GM18498 (cell line): ENCODE data around the gene SMC4.
"Not testable (repeated sequence)": the region's sequence is repeated elsewhere in the genome, so short reads cannot be mapped to it uniquely, and the experiment has no call there.

Experiments
- ATAC-seq: cut with Tn5 transposase; IDR thresholded peaks from one replicate; pipeline ENCODE4 v1.9.1; 2021; ENCODE audit warnings: mild to moderate bottlenecking, moderate library complexity; ENCODE audit not compliant: unreplicated experiment

SMC4 gene

DNA sequence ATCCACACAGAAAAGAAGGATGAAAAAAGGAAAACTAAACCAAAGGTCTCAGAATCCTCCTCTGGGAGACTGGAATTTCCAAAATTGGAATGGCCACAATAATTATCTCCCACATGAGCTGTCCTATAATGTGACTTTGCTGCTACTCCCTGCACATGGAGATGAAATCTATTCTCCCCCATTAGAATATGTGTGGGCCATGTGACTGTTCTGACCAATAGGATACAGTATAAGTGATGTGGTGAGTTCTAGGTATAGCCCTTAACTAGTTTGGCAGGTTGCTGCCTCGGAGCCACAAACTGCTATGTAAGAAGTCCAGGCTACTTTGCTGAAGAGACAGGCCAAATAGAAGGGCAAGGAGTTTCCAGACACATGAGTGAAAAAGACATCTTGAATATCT is 45.0 kb downstream of the SMC4 start:
- no peak for ATAC-seq

DNA sequence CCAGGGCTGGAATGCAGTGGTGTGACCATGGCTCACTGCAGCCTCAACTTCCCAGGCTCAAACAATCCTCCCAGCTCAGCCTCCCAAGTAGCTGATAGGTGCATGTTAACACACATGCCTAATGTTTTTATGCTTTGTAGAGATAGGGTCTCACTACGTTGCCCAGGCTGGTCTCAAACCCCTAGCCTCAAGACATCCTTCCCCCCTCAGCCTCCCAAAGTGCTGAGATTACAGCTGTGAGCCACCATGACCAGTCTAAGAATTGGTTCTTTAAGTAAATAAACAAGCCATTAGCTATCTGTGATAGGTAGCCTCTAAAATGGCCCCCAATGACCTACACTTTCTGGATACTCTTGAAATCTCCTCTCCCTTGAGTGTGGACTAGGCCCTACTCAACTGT is 46.4 kb downstream of the SMC4 start:
- ATAC-seq: no peak

GRCh38 chr3:160446522-160447056 is 47.1 kb downstream of the SMC4 start:
- ATAC-seq: no peak

- ATAC-seq: no peak
Observed at GRCh38 chr3:160447544-160447943, 48.1 kb downstream of the SMC4 start.

DNA sequence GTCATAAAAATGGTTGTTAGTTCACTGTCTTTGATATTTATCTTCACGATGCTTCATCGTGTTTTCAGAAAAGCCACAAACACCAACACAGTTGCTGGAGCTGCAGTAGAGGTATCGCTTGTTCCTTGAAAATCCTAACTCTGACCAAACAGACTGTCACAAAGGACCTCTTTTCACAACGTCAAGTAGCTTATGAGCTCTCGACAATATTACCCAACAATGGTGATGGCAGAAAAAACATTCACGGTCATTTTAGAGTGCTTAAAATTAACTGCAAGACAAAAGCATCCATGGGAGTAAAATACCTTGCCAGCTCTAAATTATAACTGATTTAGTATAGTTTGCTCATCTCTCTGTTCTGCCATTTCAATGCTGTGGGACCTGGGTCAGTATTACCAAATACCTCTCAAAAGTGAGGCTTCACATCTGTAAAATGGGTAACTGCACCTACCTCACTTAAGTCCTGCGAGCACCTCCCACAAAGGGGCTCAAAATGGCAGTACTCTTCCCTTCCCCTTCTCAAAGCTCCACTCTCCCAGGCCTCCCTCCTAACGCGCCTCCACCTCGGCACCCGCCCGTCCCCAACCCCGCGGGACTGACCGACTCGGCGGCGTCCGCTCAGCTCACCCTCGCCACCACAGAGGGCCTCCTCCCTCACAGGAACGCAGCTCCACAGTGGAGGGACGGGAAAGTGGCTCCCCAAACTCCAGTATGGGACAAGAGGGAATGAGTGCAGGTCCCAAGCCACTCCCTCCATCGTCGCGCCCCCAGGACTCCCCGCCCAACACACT is 49.6 kb downstream of the SMC4 start:
- peak; percentile 48 for ATAC-seq

DNA sequence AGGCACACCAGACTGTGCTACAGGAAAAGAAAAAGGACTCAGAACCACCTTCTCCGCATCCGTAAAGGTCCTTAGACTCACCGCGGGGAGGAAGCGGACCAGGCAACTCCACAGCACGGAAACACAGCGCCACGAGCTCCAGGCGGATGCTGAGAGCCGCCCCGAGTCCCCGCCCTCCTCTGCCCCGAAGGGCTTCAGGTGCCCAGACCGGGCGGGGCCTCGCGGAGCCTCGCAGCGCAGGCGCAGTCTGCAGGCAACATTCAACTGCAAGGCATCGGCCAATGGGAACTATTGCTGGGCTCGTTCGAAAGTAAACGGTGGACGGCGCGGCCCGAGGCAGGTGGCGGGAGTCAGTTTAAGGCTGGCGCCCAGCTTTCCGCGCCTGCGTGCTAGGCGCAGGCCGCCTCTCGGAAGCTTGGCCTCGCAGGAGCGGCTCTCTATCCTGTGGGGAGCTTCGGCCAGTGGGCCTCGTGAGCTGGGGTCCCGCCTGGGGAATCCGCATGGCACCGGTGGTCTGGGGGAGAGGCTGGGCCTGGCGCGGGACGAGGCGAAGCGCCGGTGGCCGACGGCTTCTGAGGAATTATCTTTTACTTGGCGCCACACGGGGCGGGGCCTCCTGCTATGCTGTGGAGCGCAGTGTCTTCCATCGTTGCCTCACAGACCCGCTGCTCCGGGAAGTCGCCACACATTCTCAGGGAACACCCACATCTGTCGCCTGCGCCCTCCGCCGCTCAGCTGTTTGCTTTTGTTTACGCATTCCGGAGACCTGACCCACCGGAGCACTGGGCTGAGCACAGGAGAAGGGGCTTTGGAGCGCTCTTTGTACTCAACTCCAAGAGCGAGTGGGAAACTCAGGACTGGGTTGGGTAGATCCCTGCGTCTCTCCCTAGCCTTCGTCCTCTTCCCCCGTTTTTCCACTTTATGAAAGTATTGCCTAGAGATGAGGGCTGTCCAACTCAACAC is 50.5 kb downstream of the SMC4 start, which contains the start of gene TRIM59:
TSS of gene TRIM59 (minus strand) at position 151 of the 963 bp plus-strand sequence. CDS start 10,603 bp downstream, outside the sequence.
- peak; percentile 98 for ATAC-seq

- no peak for ATAC-seq
Observed at GRCh38 chr3:160450846-160451245, 51.4 kb downstream of the SMC4 start.

DNA sequence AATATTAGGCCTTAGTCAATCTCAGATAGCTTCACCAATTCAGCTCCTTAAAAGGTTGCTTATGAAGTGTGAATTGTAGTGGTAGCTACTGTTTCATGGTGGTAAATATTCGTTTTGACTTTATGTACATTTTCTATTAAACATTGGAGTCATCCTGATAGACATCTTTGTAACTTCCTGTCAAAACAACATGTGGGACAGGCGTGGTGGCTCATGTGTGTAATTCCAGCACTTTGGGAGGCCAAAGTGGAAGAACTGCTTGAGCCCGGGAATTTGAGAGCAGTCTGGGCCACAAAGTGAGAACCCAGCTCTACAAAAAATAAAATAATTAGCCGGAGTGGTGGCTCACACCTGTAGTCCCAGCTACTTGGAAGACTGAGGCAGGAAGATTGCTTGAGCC is 52.2 kb downstream of the SMC4 start:
- ATAC-seq: no peak

DNA sequence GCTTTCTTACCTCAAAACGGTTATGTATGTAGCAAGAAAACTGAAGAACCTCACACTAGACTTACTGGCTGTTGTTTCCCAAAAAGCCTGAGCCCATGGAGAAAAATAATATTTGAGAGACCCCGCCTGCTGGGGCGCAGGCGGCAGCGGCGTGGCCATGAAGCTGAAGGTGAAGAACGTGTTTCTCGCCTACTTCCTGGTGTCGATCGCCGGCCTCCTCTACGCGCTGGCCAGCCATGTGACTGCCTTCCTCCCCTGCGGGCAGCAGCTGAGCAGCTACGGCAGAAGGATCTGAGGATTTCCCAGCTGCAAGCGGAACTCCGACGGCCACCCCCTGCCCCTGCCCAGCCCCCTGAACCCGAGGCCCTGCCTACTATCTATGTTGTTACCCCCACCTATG is 52.8 kb downstream of the SMC4 start:
- not testable (repeated sequence) for ATAC-seq

DNA sequence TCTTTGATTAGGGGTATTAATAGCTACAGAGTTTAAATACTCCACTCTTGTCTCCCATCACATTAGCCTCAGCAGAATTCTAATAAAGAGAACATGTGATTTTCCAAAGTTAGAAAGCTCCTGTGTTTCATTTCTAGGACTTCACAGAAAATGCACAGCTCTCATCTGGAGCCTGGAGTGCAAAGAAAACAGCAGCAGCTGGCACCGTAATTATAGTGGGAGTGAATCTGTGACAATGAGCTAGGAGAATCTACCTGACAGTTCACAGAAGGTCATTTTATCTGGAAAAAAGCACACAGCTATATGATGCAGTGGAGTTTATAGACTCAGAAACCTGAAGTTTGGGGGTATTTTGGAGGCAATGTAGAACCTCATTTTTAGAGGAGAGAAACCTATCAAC is 55.5 kb downstream of the SMC4 start:
- no peak for ATAC-seq

GRCh38 chr3:160455846-160456245 is 56.4 kb downstream of the SMC4 start:
- no peak for ATAC-seq

GRCh38 chr3:160458151-160458550 is 58.7 kb downstream of the SMC4 start:
- ATAC-seq: no peak

- ATAC-seq: no peak
Observed at GRCh38 chr3:160459450-160459970, 60.1 kb downstream of the SMC4 start.

DNA sequence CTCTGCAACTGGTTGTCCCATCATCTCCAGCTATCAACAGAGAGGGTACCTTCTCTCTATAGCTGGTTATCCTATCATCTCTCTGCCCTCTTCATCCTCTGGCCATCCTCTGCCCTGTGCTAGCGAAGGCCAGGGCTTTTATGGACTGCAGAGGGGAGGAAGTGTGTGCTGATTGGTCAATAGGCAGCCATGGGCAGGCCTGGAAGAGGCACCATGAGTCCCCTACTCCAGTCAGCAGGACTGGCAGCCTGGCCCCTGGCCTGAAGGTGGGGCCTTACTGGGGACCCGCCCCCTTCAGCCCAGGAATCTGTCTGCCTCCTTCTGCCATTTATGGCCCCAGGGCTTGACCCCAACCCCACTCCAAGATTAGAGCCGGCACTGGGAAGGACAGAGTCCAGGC is 60.6 kb downstream of the SMC4 start:
- ATAC-seq: no peak

DNA sequence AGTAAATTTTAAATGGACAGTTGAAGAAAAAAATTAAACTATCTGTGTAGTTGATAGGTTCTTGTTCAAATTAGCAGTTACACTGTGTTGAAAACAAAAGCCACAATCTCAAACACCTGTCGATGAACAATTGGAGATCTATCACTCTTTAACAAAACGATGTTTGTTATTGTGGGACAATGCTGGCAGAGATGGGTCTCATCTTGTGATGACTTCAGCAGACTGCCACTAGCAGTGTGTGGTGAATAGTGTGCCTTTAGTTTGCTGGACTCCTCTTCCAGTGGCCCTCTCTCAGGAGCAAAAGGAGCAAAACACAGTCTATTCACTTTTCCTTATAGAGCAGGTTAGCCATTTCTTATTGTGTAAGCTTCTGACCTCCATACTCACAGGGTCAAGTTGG is 64.9 kb downstream of the SMC4 start:
- no peak for ATAC-seq

GRCh38 chr3:160464971-160465370 is 65.5 kb downstream of the SMC4 start:
- no peak for ATAC-seq

DNA sequence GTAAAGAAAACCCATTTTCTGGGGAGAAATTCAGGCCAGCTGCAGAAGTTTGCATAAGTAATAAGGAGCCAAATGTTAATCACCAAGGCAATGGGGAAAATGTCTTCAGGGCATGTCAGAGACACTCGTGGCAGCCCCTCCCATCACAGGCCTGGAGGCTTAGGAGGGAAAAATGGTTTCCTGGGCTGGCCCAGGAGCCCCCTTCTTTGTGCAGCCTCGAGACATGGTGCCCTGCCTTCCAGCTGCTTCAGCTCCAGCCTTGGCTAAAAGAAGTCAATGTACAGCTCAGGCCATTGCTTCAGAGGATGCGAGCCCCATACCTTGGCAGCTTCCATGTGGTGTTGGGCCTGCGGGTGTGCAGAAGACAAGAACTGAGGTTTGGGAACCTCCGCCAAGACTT is 70.7 kb downstream of the SMC4 start:
- ATAC-seq: no peak

DNA sequence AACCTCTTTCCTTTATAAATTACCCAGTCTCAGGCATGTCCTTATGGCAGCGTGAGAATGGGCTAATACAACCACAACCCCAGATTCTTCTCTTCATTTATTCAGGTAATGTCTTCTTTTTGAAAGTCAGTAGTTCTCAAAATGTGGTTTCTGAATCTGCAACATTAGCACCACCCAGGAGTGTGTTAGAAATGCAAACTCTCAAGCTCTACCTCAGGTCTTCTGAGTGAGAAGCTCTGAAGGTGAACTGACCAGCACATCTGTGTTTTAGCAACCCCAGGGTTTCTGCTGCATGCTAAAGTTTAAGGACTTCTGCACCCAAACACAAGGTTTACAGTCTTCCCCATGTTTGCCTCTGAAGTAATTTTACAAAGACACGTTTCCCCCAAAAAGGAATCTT is 72.4 kb downstream of the SMC4 start:
- no peak for ATAC-seq

DNA sequence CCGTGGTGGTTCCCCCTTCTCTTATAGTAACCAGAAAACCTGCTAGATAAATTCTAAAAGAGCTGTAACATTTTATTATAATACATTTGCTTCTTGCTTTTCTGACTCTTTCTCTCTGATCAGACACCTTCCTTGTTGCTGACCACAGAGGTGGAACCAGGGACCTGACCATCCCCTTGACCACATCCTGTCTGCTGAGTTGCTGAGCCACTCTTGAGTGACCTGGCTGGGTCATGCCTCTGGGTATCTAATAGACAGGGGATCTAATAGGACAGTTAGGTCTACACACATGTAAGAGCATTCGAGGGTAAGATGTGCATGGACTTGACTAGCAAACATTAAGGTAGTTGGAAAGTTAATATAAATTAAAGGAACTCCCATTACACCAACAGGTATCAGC is 72.9 kb downstream of the SMC4 start:
- no peak for ATAC-seq

DNA sequence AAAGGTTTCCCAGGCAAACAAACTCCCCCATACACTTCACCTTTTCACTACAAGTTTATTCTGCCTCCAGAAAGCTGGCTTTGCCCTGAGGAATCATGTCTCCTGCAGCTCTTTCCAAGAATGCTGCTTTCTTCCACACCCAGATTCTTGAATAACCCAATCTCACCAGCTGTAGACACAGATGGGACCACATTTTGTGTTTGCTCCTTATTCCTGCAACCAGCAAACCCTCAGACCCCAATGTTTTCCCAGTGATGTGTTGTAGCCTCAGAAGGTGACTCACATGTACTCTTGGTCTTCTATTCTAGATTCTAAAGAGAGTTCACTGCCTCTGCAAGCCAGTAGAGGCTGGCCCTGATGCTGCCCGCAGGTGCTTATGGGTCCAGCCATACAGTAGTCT is 73.8 kb downstream of the SMC4 start:
- no peak for ATAC-seq

DNA sequence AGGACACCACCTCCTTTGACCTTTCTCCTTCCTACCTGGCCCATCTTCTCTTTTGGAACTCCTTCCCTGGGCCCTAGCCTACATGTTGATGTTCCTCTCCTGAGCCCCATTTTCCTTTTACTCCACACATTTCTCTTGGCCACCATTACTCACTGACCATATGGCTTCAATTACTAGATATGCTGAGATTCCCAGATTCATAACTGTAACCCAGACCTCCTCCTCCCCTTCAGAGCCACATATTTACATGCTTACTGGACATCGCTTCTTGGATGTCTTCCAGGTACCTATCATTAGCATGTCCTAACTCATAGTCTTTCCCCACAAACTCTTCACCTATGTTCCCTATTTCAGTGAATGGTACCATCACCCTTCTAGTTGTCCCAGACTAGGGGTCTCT is 74.5 kb downstream of the SMC4 start:
- ATAC-seq: no peak
